ENCODE results near the gene LAMA5. TPM values are rescaled to one million over a fixed set of nuclear protein-coding genes. Genes with fewer than 3 reads are reported as not detected.

The LAMA5 gene
- total RNA-seq, 4 donors from 2014 or later = 95.2 to 230 (median 139) TPM

- no peak overlapping the region for H3K4me3 ChIP-seq
- no peaks in the 10 kb centered on the region for H3K36me3 ChIP-seq
- H3K27me3 ChIP-seq = no peaks in the 10 kb centered on the region
- no peak for TF ChIP-seq EP300 (IDR thresholded peaks at IDR 0.05)
- TF ChIP-seq, protein P1, sequence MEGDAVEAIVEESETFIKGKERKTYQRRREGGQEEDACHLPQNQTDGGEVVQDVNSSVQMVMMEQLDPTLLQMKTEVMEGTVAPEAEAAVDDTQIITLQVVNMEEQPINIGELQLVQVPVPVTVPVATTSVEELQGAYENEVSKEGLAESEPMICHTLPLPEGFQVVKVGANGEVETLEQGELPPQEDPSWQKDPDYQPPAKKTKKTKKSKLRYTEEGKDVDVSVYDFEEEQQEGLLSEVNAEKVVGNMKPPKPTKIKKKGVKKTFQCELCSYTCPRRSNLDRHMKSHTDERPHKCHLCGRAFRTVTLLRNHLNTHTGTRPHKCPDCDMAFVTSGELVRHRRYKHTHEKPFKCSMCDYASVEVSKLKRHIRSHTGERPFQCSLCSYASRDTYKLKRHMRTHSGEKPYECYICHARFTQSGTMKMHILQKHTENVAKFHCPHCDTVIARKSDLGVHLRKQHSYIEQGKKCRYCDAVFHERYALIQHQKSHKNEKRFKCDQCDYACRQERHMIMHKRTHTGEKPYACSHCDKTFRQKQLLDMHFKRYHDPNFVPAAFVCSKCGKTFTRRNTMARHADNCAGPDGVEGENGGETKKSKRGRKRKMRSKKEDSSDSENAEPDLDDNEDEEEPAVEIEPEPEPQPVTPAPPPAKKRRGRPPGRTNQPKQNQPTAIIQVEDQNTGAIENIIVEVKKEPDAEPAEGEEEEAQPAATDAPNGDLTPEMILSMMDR (IDR thresholded peaks at IDR 0.05) = no peak
- no peak for TF ChIP-seq POLR2A (IDR thresholded peaks at IDR 0.05)
- no peaks in the 10 kb centered on the region for H3K9me3 ChIP-seq
- no peak for DNase-seq (ENCODE audit: low spot score in 2 of 2)
- 51 to 58% methylated on average over 12 to 13 of the region's 13 CpGs for WGBS, 2 donors
- H3K4me1 ChIP-seq = peaks cover 0 to 94% (median 76%) of the 10 kb centered on the region in 4 donors
- peak overlapping the region in 2 of 4 donors; percentile 83 to 94 for H3K27ac ChIP-seq
Measured at GRCh38 chr20:62362590-62362940, 4.5 kb downstream of the LAMA5 start.

- Histone ChIP-seq H3K9me3 (no peaks in the 10 kb centered on the region), H3K4me3 (no peak overlapping the region), H3K27ac (peak overlapping the region in 3 of 4 donors; percentile 63 to 94 (median 83)), H3K4me1 (peaks cover 0 to 96% (median 79%) of the 10 kb centered on the region in 4 donors), H3K36me3 (no peaks in the 10 kb centered on the region), H3K27me3 (no peaks in the 10 kb centered on the region)
- TF ChIP-seq, protein P1 (IDR thresholded peaks at IDR 0.05) = no peak
- no peak for TF ChIP-seq POLR2A (IDR thresholded peaks at IDR 0.05)
- no peak for TF ChIP-seq EP300 (IDR thresholded peaks at IDR 0.05)
- WGBS, 2 donors = 63 to 66% methylated on average over 29 to 31 of the region's 34 CpGs
- no peak for DNase-seq (ENCODE audit: low spot score in 2 of 2)
Measured at GRCh38 chr20:62361799-62362589, 5.1 kb downstream of the LAMA5 start.

- TF ChIP-seq EP300 (IDR thresholded peaks at IDR 0.05) (no peak), POLR2A (IDR thresholded peaks at IDR 0.05) (no peak)
- TF ChIP-seq, protein P1 (IDR thresholded peaks at IDR 0.05) = no peak
- no peaks in the 10 kb centered on the region for H3K27me3 ChIP-seq
- peak overlapping the region; percentile 62 to 94 (median 73) for H3K27ac ChIP-seq
- H3K9me3 ChIP-seq = no peaks in the 10 kb centered on the region
- 28 to 44% methylated on average over 17 to 22 of the region's 25 CpGs for WGBS, 2 donors
- DNase-seq (ENCODE audit: low spot score in 2 of 2) = no peak
- H3K36me3 ChIP-seq = no peaks in the 10 kb centered on the region
- H3K4me3 ChIP-seq = no peak overlapping the region
- H3K4me1 ChIP-seq = peaks cover 0 to 97% (median 81%) of the 10 kb centered on the region in 4 donors
Measured at GRCh38 chr20:62360854-62361798, 6.0 kb downstream of the LAMA5 start.

- no peak for DNase-seq (ENCODE audit: low spot score in 2 of 2)
- TF ChIP-seq POLR2A (IDR thresholded peaks at IDR 0.05) (no peak), EP300 (IDR thresholded peaks at IDR 0.05) (peak in 1 of 2 donors; percentile 73)
- Histone ChIP-seq H3K4me1 (peaks cover 0 to 97% (median 85%) of the 10 kb centered on the region in 4 donors), H3K36me3 (no peaks in the 10 kb centered on the region), H3K27ac (peak overlapping the region; percentile 55 to 96 (median 86)), H3K27me3 (no peaks in the 10 kb centered on the region), H3K4me3 (no peak overlapping the region), H3K9me3 (no peaks in the 10 kb centered on the region)
- 43 to 45% methylated on average over 4 to 10 of the region's 25 CpGs for WGBS, 2 donors
Measured at GRCh38 chr20:62359491-62360121, 7.5 kb downstream of the LAMA5 start.

GRCh38 chr20:62359043-62359490 lies 8.0 kb downstream of the LAMA5 start:
- TF ChIP-seq, protein P1 (IDR thresholded peaks at IDR 0.05) = no peak
- TF ChIP-seq POLR2A (IDR thresholded peaks at IDR 0.05) (no peak), EP300 (IDR thresholded peaks at IDR 0.05) (no peak)
- Histone ChIP-seq H3K9me3 (no peaks in the 10 kb centered on the region), H3K36me3 (no peaks in the 10 kb centered on the region), H3K4me1 (peaks cover 0 to 97% (median 85%) of the 10 kb centered on the region in 4 donors), H3K27me3 (no peaks in the 10 kb centered on the region), H3K27ac (peak overlapping the region; percentile 55 to 96 (median 86)), H3K4me3 (no peak overlapping the region)
- 31 to 38% methylated on average over 11 of the region's 16 CpGs for WGBS, 2 donors
- no peak for DNase-seq (ENCODE audit: low spot score in 2 of 2)
